GM18870 (cell line): Measurements from ENCODE around the gene SYT1.
"Not testable (repeated sequence)": the region's sequence is repeated elsewhere in the genome, so short reads cannot be mapped to it uniquely, and the experiment has no call there.

Experiments
- ATAC-seq: cut with Tn5 transposase; IDR thresholded peaks from one replicate; pipeline ENCODE4 v1.9.1; 2021; ENCODE audit warnings: moderate library complexity; ENCODE audit not compliant: unreplicated experiment

SYT1 gene

DNA sequence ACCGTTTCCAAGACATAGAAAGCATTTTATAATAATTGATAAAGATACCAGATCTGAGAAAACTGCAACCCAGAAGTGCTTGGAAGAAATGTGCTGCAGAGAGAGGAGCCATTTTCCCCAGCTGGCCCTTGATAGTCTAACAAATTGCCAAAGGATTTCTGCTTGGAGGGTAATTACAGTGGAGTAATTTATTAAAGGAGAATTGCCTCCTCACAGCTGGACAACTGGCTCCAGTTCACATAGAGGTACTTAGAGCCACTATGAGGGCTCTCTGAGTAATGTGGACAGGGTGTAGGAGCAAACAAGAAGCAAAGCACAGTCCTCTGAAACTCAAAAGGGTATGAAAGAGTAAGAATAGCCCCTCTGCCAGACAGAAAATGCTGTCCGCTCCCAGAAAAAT is 335.6 kb downstream of the SYT1 start:
- no peak for ATAC-seq

DNA sequence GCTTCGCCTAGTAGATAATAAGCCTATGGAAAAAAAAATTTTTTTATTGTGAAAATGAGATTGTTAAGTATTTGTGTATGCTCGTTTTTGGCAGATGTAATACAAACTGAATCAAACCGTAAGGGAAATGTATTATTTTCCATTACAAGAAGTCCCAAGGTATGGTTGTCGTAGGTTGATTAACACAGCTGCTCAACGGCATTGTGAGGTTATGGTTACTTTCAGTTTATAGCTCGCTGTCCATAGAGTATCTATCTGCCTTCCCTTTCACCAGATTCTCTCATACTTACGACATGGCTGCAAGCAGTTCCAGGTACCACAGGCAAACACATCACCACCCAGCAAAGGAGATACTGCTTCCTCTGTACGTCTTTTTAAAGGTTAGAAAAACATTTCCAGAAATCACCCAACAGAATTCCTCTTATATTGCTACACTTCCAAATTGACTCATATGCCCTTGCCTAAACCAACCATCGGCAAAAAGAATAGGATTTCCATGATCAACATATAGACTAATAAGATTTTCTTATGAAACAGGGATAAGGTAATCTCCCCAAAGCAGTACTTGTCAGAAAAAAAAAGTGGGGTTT is 338.6 kb downstream of the SYT1 start:
- ATAC-seq = no peak

DNA sequence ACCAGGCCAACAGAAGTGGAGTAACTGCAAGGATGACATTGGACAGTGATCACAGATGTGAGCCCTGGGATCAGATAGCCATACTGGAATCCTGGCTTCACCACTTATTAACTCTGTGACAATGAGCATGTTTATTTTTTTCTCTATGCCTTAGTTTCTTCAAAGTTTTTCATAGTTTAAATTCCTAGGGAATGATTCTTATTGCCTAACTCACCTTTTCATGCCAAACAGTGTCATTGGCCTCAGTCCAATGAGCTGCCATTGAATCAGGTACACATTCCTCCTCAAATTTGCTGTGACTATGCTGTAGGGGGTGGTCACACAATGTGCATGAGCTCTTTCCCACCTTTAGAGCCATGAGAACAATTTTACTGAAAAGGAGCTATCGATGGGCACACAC is 342.3 kb downstream of the SYT1 start:
- no peak for ATAC-seq

DNA sequence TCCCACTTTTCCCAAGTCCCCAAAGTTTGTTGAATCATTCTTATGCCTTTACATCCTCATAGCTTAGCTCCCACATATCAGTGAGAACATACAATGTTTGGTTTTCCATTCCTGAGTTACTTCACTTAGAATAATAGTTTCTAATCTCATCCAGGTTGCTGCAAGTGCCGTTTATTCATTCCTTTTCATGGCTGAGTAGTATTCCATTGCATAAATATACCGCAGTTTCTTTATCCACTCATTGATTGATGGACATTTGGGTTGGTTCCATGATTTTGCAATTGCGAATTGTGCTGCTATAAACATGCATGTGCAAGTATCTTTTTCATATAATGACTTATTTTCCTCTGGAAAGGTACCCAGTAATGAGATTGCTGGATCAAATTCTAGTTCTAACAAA is 345.8 kb downstream of the SYT1 start:
- ATAC-seq = not testable (repeated sequence)

DNA sequence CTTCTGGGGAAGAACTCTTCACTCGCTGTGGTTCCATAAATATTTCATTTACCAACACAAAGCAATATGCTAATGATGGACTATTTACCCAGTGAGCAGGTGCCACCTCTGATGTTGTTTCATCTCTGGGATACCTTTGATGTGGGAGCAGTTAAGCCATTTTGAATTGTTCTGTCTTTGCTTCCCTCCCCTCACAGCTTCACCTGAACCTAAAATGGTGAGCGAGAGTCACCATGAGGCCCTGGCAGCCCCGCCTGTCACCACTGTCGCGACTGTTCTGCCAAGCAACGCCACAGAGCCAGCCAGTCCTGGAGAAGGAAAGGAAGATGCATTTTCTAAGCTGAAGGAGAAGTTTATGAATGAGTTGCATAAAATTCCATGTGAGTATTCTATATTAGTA is 352.7 kb downstream of the SYT1 start:
- ATAC-seq = no peak

DNA sequence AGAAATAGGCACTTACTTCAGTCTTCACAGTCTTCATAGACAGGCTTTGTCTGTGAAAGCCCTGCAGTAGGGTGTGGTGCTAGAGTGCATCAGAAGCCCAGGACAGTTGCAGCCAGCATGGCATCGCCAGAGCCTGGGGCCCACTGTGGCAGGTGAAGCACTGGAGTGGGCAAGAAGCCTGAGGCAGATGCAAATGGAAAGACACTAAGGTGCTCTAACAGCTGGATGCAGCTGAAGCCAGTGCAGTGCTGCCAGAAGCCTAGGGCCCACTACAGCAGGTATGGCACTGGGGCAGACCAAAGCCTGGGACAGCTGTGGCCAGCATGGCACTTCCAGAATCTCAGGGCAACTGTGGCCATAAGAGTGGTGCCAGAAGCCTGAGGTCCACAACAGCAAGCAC is 358.6 kb downstream of the SYT1 start:
- ATAC-seq = no peak

DNA sequence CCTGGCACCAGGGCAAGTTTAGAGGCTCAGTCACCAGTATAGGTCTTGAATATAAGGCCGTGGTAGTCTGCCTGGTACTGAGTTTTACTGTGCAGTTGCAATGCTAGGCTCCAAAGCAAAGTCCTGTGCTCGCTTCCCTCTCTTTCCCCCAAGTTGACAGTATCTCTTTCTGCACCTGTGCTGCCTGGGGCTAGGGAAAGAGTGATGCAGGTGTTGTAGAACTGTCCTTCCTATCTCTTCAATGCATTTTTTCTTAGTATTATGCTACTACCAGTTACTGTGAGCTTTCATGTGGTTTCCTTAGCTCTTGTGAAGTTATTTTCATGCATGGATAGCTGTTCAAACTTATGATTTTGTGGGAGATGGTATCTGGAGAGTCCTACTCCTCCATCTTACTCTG is 359.2 kb downstream of the SYT1 start:
- no peak for ATAC-seq

DNA sequence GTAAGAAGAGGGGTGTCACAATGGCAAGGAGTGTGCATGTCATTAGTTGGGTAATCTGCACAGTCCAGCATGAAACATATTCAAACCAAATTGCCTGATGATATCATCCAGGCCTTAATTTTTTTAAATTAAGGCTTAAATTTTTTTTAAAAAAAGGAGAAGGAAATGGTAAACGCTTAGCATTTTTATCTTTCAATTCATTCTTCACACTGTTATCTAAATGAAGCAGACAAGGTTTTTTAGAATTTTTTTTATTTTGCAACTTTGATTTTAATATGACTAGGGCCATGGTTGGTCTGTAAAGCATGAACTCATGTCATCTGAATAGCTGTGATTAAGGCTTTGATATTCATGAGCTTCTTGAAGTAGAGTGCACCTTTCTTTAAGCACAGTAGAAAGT is 362.5 kb downstream of the SYT1 start:
- no peak for ATAC-seq

DNA sequence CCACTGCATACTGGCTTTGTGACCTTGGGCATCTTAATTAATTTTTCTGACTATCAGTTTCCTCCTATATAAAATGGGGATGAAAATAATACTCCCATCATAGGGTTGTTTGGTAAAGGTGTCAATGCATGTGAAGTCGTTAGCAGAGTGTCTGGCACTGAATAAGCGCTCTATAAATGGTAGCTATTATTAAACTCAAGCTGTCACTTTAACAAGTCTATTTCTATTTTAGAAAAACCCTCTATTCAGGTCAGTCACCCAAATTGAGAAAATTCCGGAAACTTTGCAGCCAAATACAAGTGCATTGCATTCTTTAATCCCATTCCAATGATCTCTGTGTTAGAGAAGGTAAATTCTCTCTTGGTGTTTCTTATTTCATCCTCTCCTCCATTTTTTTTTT is 363.1 kb downstream of the SYT1 start:
- ATAC-seq = no peak

DNA sequence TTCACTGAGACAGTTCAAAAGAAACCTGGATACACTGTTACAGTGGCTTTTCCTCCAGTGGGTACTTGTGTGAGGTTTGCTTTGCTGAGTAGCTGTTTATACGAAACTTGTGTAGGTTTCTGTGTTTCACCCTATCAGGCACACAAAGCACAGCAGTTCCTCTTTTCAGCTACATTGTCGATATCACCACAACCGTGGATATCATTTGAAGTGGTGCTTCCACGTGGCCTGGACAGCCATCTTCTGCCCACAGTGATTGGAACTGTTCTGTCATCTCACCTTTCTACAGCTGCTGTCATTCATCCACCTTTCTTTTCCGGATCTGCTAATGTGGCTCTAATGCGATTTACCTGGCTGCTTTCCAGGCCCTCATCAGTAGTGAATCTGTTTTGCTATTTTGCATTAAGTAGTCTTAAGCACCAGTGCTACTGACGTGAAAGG is 368.8 kb downstream of the SYT1 start:
- peak; percentile 75 for ATAC-seq

DNA sequence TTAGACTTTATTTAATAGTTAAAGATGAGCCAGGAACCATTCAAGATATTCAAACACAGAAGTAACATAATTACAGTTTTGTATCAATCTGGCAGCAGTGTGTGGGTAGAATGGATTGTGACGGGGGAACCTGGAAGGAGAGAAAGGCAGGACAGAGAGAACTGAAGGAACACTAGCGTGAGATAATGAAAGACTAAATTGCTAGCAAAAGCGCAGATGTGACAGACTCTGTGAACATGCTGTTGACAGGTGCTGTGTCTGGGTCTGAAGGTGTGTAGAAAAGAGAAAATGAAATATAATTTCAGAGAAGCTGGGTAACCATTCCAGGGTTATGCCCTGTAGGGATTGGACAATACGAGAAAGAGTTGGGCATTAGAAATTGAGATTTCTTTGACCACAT is 372.3 kb downstream of the SYT1 start:
- ATAC-seq = no peak

DNA sequence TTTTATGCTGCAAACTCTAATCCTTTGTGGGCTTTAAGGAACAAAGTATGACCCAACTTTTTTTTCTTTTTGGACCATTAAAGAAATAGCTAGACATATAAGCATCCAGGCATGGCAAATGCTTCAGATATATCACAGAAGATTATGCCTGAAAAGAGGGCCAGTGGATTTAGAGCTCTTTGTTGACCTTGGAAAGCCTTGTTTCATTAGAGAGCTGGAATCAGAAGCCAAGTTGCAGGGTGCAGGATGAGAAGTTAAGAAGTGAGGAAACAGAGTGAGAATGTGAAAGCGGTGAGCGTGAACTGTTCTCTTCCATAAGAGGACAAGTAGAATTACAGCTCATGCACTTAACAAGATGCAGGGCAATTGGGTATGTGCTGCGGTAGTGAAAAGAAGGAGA is 373.7 kb downstream of the SYT1 start:
- no peak for ATAC-seq

DNA sequence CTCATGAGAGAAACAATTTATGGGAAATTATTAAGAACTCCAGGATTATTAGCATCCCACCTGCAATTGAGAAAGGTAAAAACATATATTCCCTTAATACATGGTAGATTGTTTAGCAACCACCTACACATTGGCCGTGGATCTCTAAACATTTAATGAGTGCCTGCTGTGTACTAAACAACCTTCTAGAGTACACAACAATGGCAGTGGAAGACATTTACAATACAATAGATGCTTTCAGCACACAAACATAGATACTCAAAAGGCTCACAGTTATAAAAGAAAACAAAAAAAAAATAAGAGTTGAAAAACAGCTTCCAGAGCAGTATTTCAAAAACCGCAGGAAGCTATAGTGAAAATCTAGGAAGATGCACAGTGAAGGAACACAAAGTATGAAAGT is 382.9 kb downstream of the SYT1 start:
- ATAC-seq = no peak

DNA sequence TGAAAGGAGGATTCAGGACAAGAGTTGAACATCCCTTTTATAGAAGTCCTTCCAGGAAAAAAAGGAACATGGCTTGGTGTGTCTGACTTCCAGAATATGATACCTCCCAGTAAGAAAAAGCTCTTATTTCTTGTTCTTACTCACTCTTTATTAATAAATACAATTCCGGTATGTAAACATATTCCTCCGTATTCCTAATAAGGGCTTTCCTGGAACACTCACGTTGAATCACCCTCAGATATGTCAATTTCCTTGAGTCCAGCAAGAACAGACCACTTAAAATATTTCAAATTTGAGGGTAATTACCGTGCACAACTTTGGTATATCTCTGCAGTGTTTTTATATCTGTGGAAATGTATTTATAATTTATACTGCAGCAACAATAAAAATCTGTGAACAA is 385.6 kb downstream of the SYT1 start:
- ATAC-seq = no peak

DNA sequence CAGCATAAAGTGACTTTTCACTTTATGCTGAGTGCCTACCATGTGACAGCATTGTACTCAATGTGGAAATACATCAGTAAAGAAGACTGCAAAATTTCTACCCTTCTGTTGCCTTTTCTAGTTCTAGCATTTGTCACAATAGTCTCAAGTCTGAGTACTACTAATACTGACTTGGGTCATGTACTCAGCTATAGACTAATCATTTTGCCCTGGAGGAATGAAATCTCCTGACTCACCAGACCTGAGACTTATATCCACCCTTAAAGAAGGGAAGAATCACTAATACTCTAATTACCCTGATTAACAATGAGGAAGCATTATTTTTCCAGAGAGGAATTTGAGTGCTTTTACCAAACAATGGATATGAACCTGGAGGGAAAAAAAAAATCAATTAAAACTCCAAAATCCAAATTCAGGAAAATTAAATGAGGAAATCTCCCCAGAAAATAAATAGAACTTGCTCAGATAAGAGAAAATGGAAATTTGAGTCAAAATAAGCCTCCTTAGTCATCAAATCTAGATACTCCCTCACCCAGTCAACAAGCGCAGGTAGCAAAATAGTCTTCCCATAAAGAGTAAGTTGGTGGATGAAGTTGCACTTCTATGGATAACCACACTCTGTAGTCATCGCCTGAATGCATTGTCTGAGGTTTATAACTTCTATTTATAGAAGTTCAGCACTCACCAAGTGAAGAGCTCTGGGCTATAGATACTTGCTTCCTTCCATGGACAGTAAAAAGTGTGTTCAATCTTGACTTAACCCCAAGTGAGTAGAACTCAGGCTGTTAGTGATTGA is 386.6 kb downstream of the SYT1 start:
- ATAC-seq = no peak

DNA sequence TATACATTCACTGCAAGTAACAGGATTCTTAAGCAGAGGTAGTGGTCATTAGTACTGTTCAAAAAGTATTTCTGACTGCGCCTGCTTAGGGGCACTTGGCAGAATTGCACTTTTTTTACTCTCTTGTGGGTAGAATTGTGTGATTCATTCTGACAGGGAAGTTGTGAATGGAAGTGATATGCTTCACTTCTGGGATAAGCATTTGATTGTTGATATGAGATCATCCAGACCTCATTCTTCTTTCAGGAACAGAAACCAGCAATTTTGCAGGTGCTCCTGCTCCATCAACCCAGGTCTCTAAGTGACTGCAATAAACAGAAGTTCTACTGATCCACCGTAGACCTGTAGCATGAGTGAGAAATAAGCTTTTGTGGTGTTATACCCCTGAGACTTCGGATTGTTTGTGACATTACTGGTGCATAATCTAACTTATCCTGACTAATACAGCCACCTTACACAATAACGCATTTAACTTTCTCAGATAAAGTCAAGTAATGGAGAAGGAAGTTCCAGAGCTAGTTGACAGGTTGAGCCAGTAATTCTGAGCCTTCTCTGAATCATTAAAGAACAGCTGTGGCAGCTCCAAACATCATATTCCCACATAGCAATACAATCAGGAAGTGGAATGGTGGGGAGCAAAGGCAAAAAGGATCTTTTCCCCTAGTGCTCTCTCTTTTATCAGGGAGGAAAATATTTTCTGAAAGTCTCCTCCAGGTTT is 387.9 kb downstream of the SYT1 start:
- ATAC-seq = no peak

DNA sequence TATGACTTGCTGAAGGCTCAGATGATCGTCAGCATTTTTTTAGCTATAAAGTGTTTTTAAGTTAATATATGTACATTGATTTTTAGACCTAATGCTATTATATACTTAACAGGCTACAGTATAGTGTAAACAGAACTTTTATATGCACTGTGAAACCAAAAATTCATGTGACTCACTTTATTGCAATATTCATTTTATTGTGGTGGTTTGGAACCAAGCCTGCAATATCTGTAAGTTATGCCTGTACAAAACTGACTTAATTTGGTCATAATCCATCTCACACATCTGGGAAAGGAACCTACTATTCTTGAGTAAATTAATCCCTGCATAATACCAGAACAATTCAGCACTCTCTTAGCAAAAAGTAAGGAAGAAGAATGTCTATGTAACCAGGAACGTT is 390.7 kb downstream of the SYT1 start:
- no peak for ATAC-seq

DNA sequence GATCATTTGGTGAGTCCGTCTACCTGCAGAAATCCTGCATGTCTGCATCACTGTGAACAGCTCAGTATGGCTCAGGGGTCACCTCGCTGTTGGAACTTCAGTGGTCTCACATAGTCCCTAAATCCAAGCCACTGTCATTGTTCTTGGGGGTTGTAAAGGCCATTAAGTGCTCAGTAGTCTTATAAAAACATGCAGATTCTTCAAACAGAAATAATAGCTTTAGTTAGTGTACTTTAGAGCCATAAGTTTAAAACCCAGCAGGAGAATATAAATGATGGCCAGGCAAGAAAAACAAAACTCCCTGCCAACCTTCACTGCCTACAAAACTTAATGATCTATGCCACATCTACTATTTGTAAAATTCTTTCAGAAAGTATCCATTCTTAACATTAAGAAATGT is 396.3 kb downstream of the SYT1 start:
- ATAC-seq = no peak

DNA sequence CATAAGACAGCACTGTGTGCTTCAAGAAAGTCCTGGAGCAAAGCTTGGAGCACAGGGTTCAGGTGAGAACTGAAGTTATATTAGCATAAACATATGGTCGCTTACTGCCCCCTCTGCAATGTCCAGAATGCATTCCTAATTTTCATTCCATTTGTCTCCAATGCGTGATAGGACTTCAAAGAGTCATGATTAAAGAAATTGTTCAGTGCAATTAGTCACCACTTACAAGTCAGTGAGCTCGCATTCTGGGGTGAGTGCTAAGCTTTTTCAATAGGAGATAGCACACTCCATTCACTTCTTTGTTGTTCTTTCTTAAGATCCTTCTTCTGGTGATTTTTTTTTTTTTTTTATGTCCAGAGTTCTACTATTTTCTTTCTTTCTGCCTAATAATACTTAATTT is 398.4 kb downstream of the SYT1 start:
- ATAC-seq = no peak

DNA sequence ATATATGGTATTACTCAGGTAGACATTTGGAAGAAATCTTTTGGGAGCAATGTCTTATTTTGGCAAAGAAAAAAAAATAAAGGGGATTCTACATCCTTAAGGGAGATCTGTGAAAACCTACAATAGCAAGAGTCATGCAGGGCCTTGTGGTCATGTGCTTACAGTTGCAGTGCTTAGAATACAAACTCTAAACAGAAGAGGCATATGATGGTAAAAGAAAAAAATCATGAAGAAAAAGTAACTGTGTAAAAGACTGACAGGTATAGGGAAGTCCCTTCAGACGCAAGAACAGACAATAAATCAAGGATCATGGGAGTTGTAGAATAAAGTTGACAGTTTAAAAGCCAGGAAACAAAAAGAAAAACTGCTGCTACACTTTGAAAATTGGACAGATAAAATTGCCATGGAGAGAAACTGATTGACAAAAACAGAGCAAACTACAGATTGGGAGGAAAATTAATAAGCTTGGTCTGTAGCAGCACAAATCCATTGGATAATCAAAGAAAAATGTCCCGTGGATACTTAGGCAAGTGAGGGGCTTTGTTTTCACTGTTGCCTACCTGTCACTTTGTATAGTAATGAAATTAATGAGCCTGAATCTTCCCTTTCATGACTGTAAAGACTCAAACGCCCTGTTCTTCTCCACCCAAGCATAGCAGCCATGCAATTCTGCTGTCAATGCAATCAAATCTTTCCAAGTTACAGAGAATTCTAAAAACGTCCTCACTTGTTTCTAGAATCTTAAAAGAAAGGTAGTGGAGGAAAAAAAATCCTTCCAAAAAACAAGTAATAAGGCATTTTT is 402.0 kb downstream of the SYT1 start:
- ATAC-seq = no peak

DNA sequence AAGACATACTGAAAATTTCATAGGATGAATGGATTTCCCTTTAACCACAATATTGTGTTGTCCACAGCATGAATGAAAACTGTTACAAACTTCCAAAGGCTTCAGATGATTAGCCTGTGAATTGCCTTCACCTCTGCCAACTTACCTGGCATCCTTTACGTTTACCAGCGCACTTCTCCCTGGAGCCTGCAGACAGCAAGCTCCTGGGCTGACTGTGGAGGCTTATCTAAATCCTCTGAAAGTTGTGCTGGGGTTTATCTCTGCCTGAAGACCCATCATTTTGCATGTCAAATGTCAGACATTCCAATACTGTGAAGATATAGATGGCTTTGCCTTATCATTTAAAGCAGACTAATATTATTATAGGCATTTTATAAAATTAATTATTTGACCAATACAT is 403.0 kb downstream of the SYT1 start:
- ATAC-seq = no peak
